HepG2 (cell line): ENCODE measurements around the gene ZNF365.

Source experiments
- MED1 ChIP-seq: sonication (generic); formaldehyde crosslinking; IDR thresholded peaks from 2 replicates; pipeline ENCODE4 v1.4.0; 2020; ENCODE audit warnings: missing genetic modification reagents
- TBP ChIP-seq: sonication (generic); formaldehyde crosslinking; IDR thresholded peaks from 2 replicates; pipeline ENCODE4 v1.5.0; 2020; ENCODE audit warnings: missing genetic modification reagents
- ZNF12 ChIP-seq: sonication (generic); formaldehyde crosslinking; IDR thresholded peaks from 2 replicates; pipeline ENCODE4 v1.5.0; 2020; ENCODE audit warnings: missing genetic modification reagents
- TF ChIP-seq, protein P1 (sequence below): sonication (generic); formaldehyde crosslinking; IDR thresholded peaks from 2 replicates; pipeline ENCODE4 v1.4.0; 2020; ENCODE audit warnings: missing genetic modification reagents
- TF ChIP-seq, protein P2 (sequence below): IDR thresholded peaks from 2 replicates; pipeline ENCODE4 v1.6.1; 2016; ENCODE audit warnings: low read depth, borderline replicate concordance
- TF ChIP-seq, protein P3 (sequence below): sonication (generic); formaldehyde crosslinking; IDR thresholded peaks from 2 replicates; pipeline ENCODE4 v1.8.0; 2022; ENCODE audit warnings: mild to moderate bottlenecking, missing genetic modification reagents

DNA sequence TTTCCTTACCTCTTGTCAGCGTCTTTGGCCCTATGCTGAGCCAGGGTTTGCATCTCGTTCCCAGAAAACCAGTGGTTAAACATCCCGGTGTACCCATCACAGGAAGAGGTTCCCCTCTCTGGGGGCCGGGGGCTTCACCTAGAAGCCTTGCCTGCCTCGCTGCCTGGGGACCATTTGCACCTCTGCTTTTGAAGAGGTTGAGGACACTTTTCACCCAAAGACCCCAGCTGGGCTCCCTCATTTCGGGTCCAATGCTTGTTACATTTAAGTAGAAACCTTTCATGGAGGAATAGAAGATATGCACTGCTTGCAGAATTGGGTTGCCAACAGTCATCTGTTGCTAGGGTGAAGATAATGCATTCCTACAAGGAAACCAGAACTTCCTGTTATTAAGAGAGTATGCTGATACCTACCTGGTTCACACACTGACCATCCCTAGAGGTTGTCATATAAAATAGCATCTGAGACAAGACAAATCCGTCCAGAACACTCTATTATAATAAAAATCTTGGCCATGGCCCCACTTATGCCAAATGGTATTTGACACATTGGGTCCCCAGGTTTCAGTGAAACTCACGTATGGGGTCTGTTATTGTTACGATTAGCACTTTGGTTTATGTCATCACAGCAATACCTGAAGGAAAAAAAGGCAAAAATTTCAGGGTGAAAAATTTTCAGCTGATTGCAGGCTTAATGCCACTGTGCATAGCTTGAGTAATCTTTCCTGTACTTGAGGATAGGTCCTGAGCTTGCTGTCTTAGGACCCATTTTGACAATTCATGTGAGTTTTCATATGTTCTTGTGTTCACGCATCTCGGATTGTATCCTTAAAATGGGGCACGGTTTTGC is 917 bp downstream of the ZNF365 start:
- no peak for TF ChIP-seq ZNF12
- TF ChIP-seq, protein P1, sequence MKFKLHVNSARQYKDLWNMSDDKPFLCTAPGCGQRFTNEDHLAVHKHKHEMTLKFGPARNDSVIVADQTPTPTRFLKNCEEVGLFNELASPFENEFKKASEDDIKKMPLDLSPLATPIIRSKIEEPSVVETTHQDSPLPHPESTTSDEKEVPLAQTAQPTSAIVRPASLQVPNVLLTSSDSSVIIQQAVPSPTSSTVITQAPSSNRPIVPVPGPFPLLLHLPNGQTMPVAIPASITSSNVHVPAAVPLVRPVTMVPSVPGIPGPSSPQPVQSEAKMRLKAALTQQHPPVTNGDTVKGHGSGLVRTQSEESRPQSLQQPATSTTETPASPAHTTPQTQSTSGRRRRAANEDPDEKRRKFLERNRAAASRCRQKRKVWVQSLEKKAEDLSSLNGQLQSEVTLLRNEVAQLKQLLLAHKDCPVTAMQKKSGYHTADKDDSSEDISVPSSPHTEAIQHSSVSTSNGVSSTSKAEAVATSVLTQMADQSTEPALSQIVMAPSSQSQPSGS, result no peak
- no peak for TF ChIP-seq TBP
- TF ChIP-seq, protein P2, sequence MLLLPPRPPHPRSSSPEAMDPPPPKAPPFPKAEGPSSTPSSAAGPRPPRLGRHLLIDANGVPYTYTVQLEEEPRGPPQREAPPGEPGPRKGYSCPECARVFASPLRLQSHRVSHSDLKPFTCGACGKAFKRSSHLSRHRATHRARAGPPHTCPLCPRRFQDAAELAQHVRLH, result no peak
- TF ChIP-seq, protein P3, sequence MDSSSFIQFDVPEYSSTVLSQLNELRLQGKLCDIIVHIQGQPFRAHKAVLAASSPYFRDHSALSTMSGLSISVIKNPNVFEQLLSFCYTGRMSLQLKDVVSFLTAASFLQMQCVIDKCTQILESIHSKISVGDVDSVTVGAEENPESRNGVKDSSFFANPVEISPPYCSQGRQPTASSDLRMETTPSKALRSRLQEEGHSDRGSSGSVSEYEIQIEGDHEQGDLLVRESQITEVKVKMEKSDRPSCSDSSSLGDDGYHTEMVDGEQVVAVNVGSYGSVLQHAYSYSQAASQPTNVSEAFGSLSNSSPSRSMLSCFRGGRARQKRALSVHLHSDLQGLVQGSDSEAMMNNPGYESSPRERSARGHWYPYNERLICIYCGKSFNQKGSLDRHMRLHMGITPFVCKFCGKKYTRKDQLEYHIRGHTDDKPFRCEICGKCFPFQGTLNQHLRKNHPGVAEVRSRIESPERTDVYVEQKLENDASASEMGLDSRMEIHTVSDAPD, result no peak
- TF ChIP-seq MED1, result no peak
